Karpas-422 (cell line): ENCODE measurements around the gene PKNOX2. TPM values are rescaled to one million over a fixed set of nuclear protein-coding genes. Genes with fewer than 3 reads are reported as not detected.

Source experiments
- DNase-seq: peaks from one replicate; pipeline ENCODE4 v3.0.0-alpha.2; 2015
- H2AFZ ChIP-seq: fragments of 200-600 bp; sonication (generic); 2 replicates; pipeline ENCODE4 v1.6.1; 2014; ENCODE audit warnings: antibody characterized with exemption, low read length, mixed read lengths
- H3K27ac ChIP-seq: fragments of 200-600 bp; sonication (generic); 2 replicates; pipeline ENCODE4 v1.5.1; 2014; ENCODE audit warnings: mild to moderate bottlenecking, low read length, moderate library complexity
- H3K27me3 ChIP-seq: fragments of 200-600 bp; sonication (generic); 2 replicates; pipeline ENCODE4 v1.6.1; 2014; ENCODE audit warnings: low read length, mixed read lengths
- H3K36me3 ChIP-seq: fragments of 200-600 bp; sonication (generic); 2 replicates; pipeline ENCODE4 v1.6.1; 2014; ENCODE audit warnings: low read length, mixed read lengths; ENCODE audit not compliant: insufficient read depth
- H3K4me1 ChIP-seq: fragments of 200-600 bp; sonication (generic); 2 replicates; pipeline ENCODE4 v1.6.1; 2014; ENCODE audit warnings: mild to moderate bottlenecking, low read length, mixed read lengths
- H3K4me2 ChIP-seq: fragments of 200-600 bp; sonication (generic); 2 replicates; pipeline ENCODE4 v1.6.1; 2014; ENCODE audit warnings: low read length, low read depth, mild to moderate bottlenecking; ENCODE audit not compliant: poor library complexity, severe bottlenecking
- H3K4me3 ChIP-seq: fragments of 200-600 bp; sonication (generic); 2 replicates; pipeline ENCODE4 v1.5.1; 2014; ENCODE audit warnings: mild to moderate bottlenecking, antibody characterized with exemption, low read length, mixed read lengths
- H3K79me2 ChIP-seq: fragments of 200-600 bp; sonication (generic); 2 replicates; pipeline ENCODE4 v1.6.1; 2014; ENCODE audit warnings: mild to moderate bottlenecking, low read length, mixed read lengths
- H3K9ac ChIP-seq: fragments of 200-600 bp; sonication (generic); 2 replicates; pipeline ENCODE4 v1.6.0; 2014; ENCODE audit warnings: low read length
- H3K9me2 ChIP-seq: fragments of 200-600 bp; sonication (generic), shearing (Covaris generic); replicated peaks from 2 replicates; pipeline ENCODE4 v1.6.0; 2014; ENCODE audit warnings: mild to moderate bottlenecking, low read length, moderate library complexity; ENCODE audit not compliant: insufficient read depth
- H3K9me3 ChIP-seq: fragments of 300-700, 200-600 bp; sonication (generic); 2 replicates; pipeline ENCODE4 v1.6.1; 2014; ENCODE audit warnings: low read length, mixed read lengths
- H4K20me1 ChIP-seq: fragments of 200-600 bp; sonication (generic); 2 replicates; pipeline ENCODE4 v1.6.1; 2014; ENCODE audit warnings: mild to moderate bottlenecking, antibody characterized with exemption, low read length, low read depth; ENCODE audit not compliant: insufficient read depth
- total RNA-seq: library from RNA; depleted of rRNA; stranded (reverse); fragments of >200 nt; shearing (Covaris generic); gene quantifications from 2 replicates; pipeline ENCODE4 v1.2.3, GENCODE V29; 2014; ENCODE audit warnings: low replicate concordance

PKNOX2 gene
- total RNA-seq, 1 experiment from 2014 or later = 1.5 TPM

GRCh38 chr11:125313271-125314219 lies 149.0 kb downstream of the PKNOX2 start:
- H4K20me1 ChIP-seq = no peaks in the 10 kb centered on the region
- no peaks in the 10 kb centered on the region for H3K9me2 ChIP-seq
- H3K9me3 ChIP-seq = no peaks in the 10 kb centered on the region
- H3K4me3 ChIP-seq = no peak overlapping the region
- H3K79me2 ChIP-seq = no peaks in the 10 kb centered on the region
- DNase-seq = no peak
- no peaks in the 10 kb centered on the region for H3K27me3 ChIP-seq
- no peak overlapping the region for H3K27ac ChIP-seq
- no peak overlapping the region for H2AFZ ChIP-seq
- no peaks in the 10 kb centered on the region for H3K36me3 ChIP-seq
- H3K4me2 ChIP-seq = no peak overlapping the region
- H3K4me1 ChIP-seq = no peaks in the 10 kb centered on the region
- no peak overlapping the region for H3K9ac ChIP-seq

- no peak overlapping the region for H3K4me2 ChIP-seq
- H2AFZ ChIP-seq = no peak overlapping the region
- H3K4me3 ChIP-seq = no peak overlapping the region
- H3K36me3 ChIP-seq = no peaks in the 10 kb centered on the region
- H3K9me3 ChIP-seq = no peaks in the 10 kb centered on the region
- no peaks in the 10 kb centered on the region for H3K9me2 ChIP-seq
- H3K4me1 ChIP-seq = no peaks in the 10 kb centered on the region
- no peaks in the 10 kb centered on the region for H4K20me1 ChIP-seq
- DNase-seq = no peak
- H3K9ac ChIP-seq = no peak overlapping the region
- H3K79me2 ChIP-seq = no peaks in the 10 kb centered on the region
- no peak overlapping the region for H3K27ac ChIP-seq
- H3K27me3 ChIP-seq = no peaks in the 10 kb centered on the region
Observed at GRCh38 chr11:125314276-125315078, 149.9 kb downstream of the PKNOX2 start.

- H3K4me1 ChIP-seq = no peaks in the 10 kb centered on the region
- H3K9me2 ChIP-seq = no peaks in the 10 kb centered on the region
- H4K20me1 ChIP-seq = no peaks in the 10 kb centered on the region
- H3K79me2 ChIP-seq = no peaks in the 10 kb centered on the region
- no peak for DNase-seq
- H3K27me3 ChIP-seq = no peaks in the 10 kb centered on the region
- H3K4me2 ChIP-seq = no peak overlapping the region
- no peaks in the 10 kb centered on the region for H3K36me3 ChIP-seq
- H3K27ac ChIP-seq = no peak overlapping the region
- H3K9me3 ChIP-seq = no peaks in the 10 kb centered on the region
- H2AFZ ChIP-seq = no peak overlapping the region
- no peak overlapping the region for H3K4me3 ChIP-seq
- no peak overlapping the region for H3K9ac ChIP-seq
Observed at GRCh38 chr11:125315079-125315740, 150.7 kb downstream of the PKNOX2 start.

- Histone ChIP-seq H3K4me2 (no peak overlapping the region), H3K27me3 (no peaks in the 10 kb centered on the region), H3K9me3 (no peaks in the 10 kb centered on the region), H3K9ac (no peak overlapping the region), H3K36me3 (no peaks in the 10 kb centered on the region), H3K4me3 (no peak overlapping the region), H4K20me1 (no peaks in the 10 kb centered on the region), H3K27ac (no peak overlapping the region), H3K9me2 (no peaks in the 10 kb centered on the region), H3K4me1 (peaks cover 3% of the 10 kb centered on the region; the same call in 1 of the 2 replicates), H3K79me2 (no peaks in the 10 kb centered on the region), H2AFZ (no peak overlapping the region)
- no peak for DNase-seq
Observed at GRCh38 chr11:125317416-125317815, 152.9 kb downstream of the PKNOX2 start.

GRCh38 chr11:125319649-125320048 lies 155.1 kb downstream of the PKNOX2 start:
- Histone ChIP-seq H3K79me2 (no peaks in the 10 kb centered on the region), H3K27me3 (no peaks in the 10 kb centered on the region), H2AFZ (no peak overlapping the region), H3K4me3 (no peak overlapping the region), H3K36me3 (no peaks in the 10 kb centered on the region), H3K9me3 (no peaks in the 10 kb centered on the region), H4K20me1 (no peaks in the 10 kb centered on the region), H3K9me2 (no peaks in the 10 kb centered on the region), H3K27ac (no peak overlapping the region), H3K4me2 (no peak overlapping the region), H3K4me1 (peaks cover 3% of the 10 kb centered on the region; the same call in 1 of the 2 replicates), H3K9ac (no peak overlapping the region)
- DNase-seq = no peak

GRCh38 chr11:125320347-125321076 lies 156.0 kb downstream of the PKNOX2 start:
- Histone ChIP-seq H4K20me1 (no peaks in the 10 kb centered on the region), H3K9me2 (no peaks in the 10 kb centered on the region), H3K27me3 (no peaks in the 10 kb centered on the region), H3K36me3 (no peaks in the 10 kb centered on the region), H3K9me3 (no peaks in the 10 kb centered on the region), H3K4me3 (no peak overlapping the region), H3K4me2 (no peak overlapping the region), H3K79me2 (no peaks in the 10 kb centered on the region), H3K4me1 (peaks cover 3% of the 10 kb centered on the region; the same call in 1 of the 2 replicates), H2AFZ (no peak overlapping the region), H3K27ac (no peak overlapping the region), H3K9ac (no peak overlapping the region)
- no peak for DNase-seq

- Histone ChIP-seq H3K79me2 (no peaks in the 10 kb centered on the region), H4K20me1 (no peaks in the 10 kb centered on the region), H3K4me3 (no peak overlapping the region), H3K4me2 (no peak overlapping the region), H3K9ac (no peak overlapping the region), H3K36me3 (no peaks in the 10 kb centered on the region), H3K4me1 (peaks cover 3% of the 10 kb centered on the region; the same call in 1 of the 2 replicates), H3K9me2 (no peaks in the 10 kb centered on the region), H2AFZ (no peak overlapping the region), H3K27me3 (no peaks in the 10 kb centered on the region), H3K9me3 (no peaks in the 10 kb centered on the region), H3K27ac (no peak overlapping the region)
- no peak for DNase-seq
Observed at GRCh38 chr11:125322289-125322688, 157.7 kb downstream of the PKNOX2 start.
